Peyer's patch (tissue), 4 donors: ENCODE results near the gene CASQ2. TPM values are rescaled to one million over a fixed set of nuclear protein-coding genes. Genes with fewer than 3 reads are reported as not detected.

Experiments
- DNase-seq, 3 donors: peaks; one replicate each; pipeline ENCODE4 v3.0.0-alpha.2; 2017 to 2019
- H3K27ac ChIP-seq, 4 donors: fragments of 200-600 bp; sonication (generic); one replicate each; pipeline ENCODE4 v1.5.1; 2016 to 2019
- H3K27me3 ChIP-seq, 2 donors: fragments of 200-600 bp; sonication (generic); one replicate each; pipeline ENCODE4 v1.5.1; 2019
- H3K36me3 ChIP-seq, 3 donors: fragments of 200-600 bp; sonication (generic); one replicate each; pipeline ENCODE4 v1.5.1; 2016 to 2019
- H3K4me1 ChIP-seq, 4 donors: fragments of 200-600 bp; sonication (generic); one replicate each; pipeline ENCODE4 v1.5.1; 2016 to 2019
- H3K4me3 ChIP-seq, 4 donors: fragments of 200-600 bp; sonication (generic); 1 replicate in 3 of 4; 2 replicates in 1 of 4; pipeline ENCODE4 v1.5.1; 2016 to 2019; ENCODE audit warnings: mild to moderate bottlenecking in 1 of 4
- H3K9me3 ChIP-seq, 4 donors: fragments of 200-600 bp; sonication (generic); one replicate each; pipeline ENCODE4 v1.5.1; 2016 to 2019; ENCODE audit warnings: mild to moderate bottlenecking in 1 of 4
- POLR2A ChIP-seq, 2 donors: fragments of 450-650 bp; IDR thresholded peaks; one replicate each; pipeline ENCODE4 v1.5.1; 2017; ENCODE audit warnings: antibody characterized with exemption in 2 of 2, mild to moderate bottlenecking in 2 of 2, moderate library complexity in 2 of 2
- total RNA-seq, 4 donors: library from RNA; depleted of rRNA; stranded (reverse); fragments of >200 nt; gene quantifications; one replicate each; pipeline ENCODE4 v1.1.0, GENCODE V29; 2016
- TF ChIP-seq, protein P1 (sequence below), 6 experiments: fragments of 450-650 bp in 4 of 6; fragments of 200-600 bp in 2 of 6; sonication (generic) in 1 of 6; IDR thresholded peaks; one replicate each; pipeline ENCODE4 v1.5.1; 2017 to 2019; ENCODE audit warnings: antibody characterized with exemption in 6 of 6, mild to moderate bottlenecking in 3 of 6, moderate library complexity in 1 of 6

The CASQ2 gene
- total RNA-seq, 4 donors from 2014 or later, result 0.53 to 1.5 (median 0.68) TPM

- Histone ChIP-seq H3K27ac (no peak overlapping the region), H3K4me3 (no peak overlapping the region), H3K9me3 (no peaks in the 10 kb centered on the region), H3K4me1 (no peaks in the 10 kb centered on the region), H3K36me3 (no peaks in the 10 kb centered on the region), H3K27me3 (no peaks in the 10 kb centered on the region)
- DNase-seq, result no peak
- TF ChIP-seq POLR2A (IDR thresholded peaks at IDR 0.05), result no peak
- TF ChIP-seq, protein P1, sequence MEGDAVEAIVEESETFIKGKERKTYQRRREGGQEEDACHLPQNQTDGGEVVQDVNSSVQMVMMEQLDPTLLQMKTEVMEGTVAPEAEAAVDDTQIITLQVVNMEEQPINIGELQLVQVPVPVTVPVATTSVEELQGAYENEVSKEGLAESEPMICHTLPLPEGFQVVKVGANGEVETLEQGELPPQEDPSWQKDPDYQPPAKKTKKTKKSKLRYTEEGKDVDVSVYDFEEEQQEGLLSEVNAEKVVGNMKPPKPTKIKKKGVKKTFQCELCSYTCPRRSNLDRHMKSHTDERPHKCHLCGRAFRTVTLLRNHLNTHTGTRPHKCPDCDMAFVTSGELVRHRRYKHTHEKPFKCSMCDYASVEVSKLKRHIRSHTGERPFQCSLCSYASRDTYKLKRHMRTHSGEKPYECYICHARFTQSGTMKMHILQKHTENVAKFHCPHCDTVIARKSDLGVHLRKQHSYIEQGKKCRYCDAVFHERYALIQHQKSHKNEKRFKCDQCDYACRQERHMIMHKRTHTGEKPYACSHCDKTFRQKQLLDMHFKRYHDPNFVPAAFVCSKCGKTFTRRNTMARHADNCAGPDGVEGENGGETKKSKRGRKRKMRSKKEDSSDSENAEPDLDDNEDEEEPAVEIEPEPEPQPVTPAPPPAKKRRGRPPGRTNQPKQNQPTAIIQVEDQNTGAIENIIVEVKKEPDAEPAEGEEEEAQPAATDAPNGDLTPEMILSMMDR (IDR thresholded peaks at IDR 0.05), result no peak
These were observed 5.7 kb downstream of the CASQ2 start for GRCh38 chr1:115762779-115763178.

GRCh38 chr1:115761601-115762302 is 6.8 kb downstream of the CASQ2 start:
- Histone ChIP-seq H3K9me3 (no peaks in the 10 kb centered on the region), H3K4me3 (no peak overlapping the region), H3K27ac (no peak overlapping the region), H3K36me3 (no peaks in the 10 kb centered on the region), H3K4me1 (no peaks in the 10 kb centered on the region), H3K27me3 (no peaks in the 10 kb centered on the region)
- no peak for DNase-seq
- TF ChIP-seq POLR2A (IDR thresholded peaks at IDR 0.05), result no peak
- TF ChIP-seq, protein P1 (IDR thresholded peaks at IDR 0.05), result no peak

DNA sequence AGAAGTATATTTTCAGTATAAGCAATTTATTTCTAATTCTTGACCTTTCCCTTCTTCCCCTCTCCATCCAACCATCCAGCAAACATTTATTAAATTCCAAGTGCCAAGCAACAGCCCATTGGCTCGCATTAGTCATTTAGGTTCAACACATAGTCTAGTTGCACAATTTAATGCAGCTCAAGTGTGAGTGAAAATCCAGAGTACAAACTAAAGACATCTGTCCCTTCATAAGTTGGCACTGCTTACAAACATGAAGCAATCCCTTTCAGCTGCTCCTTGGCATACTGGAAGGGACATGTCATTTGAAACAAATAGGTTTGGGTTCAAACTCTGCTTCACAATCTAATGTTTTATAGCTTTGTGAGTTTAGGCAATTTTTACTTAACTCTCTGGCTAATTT is 10.7 kb downstream of the CASQ2 start:
- TF ChIP-seq, protein P1 (IDR thresholded peaks at IDR 0.05), result no peak
- no peak for TF ChIP-seq POLR2A (IDR thresholded peaks at IDR 0.05)
- H3K27ac ChIP-seq, result no peak overlapping the region
- no peaks in the 10 kb centered on the region for H3K27me3 ChIP-seq
- H3K36me3 ChIP-seq, result no peaks in the 10 kb centered on the region
- H3K4me1 ChIP-seq, result no peaks in the 10 kb centered on the region
- H3K9me3 ChIP-seq, result no peaks in the 10 kb centered on the region
- H3K4me3 ChIP-seq, result no peak overlapping the region
- no peak for DNase-seq

DNA sequence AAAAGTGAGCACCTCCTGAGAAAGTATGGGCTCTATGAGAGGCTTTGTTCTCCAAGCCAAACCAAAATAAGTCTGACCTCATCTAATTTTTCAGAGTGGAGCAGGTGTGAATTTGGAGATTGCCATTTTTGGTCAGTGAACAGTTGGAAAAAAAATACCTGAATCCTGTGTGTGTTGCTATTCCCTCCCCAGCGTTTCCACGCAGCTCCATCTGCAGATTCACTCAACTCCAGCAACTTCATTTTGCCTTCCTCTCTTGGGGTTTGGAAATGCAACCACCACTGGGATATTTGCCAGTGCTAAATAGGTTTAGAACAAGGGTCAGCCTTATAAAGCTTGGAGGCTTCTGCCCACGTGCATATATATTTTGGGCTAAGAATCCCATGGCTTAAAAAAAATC is 11.2 kb downstream of the CASQ2 start:
- no peak for DNase-seq
- H3K9me3 ChIP-seq, result no peaks in the 10 kb centered on the region
- TF ChIP-seq, protein P1 (IDR thresholded peaks at IDR 0.05), result no peak
- TF ChIP-seq POLR2A (IDR thresholded peaks at IDR 0.05), result no peak
- H3K4me3 ChIP-seq, result no peak overlapping the region
- H3K4me1 ChIP-seq, result no peaks in the 10 kb centered on the region
- no peak overlapping the region for H3K27ac ChIP-seq
- H3K27me3 ChIP-seq, result no peaks in the 10 kb centered on the region
- no peaks in the 10 kb centered on the region for H3K36me3 ChIP-seq

DNA sequence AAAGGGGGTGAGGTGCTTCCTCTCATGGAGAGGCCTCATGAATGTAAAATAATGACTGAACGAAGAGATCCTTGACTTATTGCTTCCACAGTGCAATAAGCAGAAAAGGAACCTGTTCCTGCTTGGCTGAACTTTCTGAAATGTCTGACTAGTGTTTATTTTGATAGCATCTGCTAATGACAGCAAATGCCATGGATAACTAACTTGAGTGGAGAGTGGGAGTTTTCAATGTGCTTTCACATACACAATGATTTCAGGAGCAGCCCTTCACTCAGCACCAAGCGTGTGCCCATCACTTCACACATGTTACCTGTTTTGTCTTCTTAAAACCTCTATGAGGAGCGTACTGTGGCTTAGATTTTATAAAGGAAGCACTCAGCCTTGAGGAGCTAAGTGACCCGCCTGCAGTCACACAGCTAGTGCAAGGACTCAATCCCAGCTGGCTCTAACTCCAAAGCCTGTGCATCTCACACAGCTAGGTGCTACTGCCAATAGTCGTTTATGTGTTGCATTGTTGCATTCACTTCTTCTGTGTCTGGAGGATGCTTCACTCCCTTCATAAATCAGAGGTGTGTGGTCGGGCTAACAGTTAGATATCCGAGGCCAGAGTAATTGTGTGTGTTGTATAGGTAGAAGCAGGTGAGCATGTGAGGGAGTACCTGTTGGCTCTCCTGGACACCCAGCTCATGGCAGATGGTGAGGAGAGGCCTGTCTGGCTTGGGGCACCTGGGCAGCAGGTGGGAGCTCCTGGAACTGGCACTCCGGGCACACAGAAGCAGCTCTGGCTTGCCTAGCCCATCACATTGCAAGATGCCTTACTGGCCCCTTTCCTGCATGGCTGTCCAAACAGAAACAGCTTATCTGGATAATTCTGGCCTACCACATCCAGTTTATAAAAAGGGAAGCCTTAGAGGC is 12.8 kb downstream of the CASQ2 start:
- no peak for DNase-seq
- Histone ChIP-seq H3K36me3 (no peaks in the 10 kb centered on the region), H3K4me3 (no peak overlapping the region), H3K27me3 (no peaks in the 10 kb centered on the region), H3K4me1 (no peaks in the 10 kb centered on the region), H3K27ac (no peak overlapping the region), H3K9me3 (no peaks in the 10 kb centered on the region)
- no peak for TF ChIP-seq POLR2A (IDR thresholded peaks at IDR 0.05)
- TF ChIP-seq, protein P1 (IDR thresholded peaks at IDR 0.05), result no peak
